BJ (cell line): ENCODE measurements around the gene OR8B4. TPM values are rescaled to one million over a fixed set of nuclear protein-coding genes. Genes with fewer than 3 reads are reported as not detected.

ENCODE experiments used
- CTCF ChIA-PET: fragments of 350-600 bp; formaldehyde crosslinking; extraction: SDS; loops from one replicate; lab custom pipeline; 2021; ENCODE audit warnings: antibody characterized with exemption, inconsistent platforms; lab: Yijun Ruan, JAX
- POLR2A ChIA-PET: fragments of 300-600 bp; sonication (Branson Sonifier 250); formaldehyde crosslinking; extraction: SDS; loops from one replicate; lab custom pipeline; 2021; ENCODE audit warnings: antibody characterized with exemption; lab: Charles Lee
- DNase-seq: peaks from one replicate; pipeline ENCODE4 v3.0.0-alpha.2; 2011; ENCODE audit warnings: low read depth
- H3K27me3 ChIP-seq: 2 replicates; pipeline ENCODE4 v1.6.0; 2011; ENCODE audit warnings: low read length; ENCODE audit not compliant: control insufficient read depth, insufficient read depth
- H3K36me3 ChIP-seq: 2 replicates; pipeline ENCODE4 v1.5.1; 2011; ENCODE audit warnings: low read length; ENCODE audit not compliant: control insufficient read depth, insufficient read depth
- H3K4me3 ChIP-seq: 2 replicates; pipeline ENCODE4 v1.5.1; 2011; ENCODE audit warnings: low read depth, mild to moderate bottlenecking, control low read depth, low read length
- polyA minus RNA-seq: library from RNA; depleted of rRNA, polyadenylated mRNA; stranded (reverse); fragments of >200 nt; gene quantifications from 2 replicates; pipeline ENCODE4 v1.2.3, GENCODE V29; 2011; rRNA and poly(A)+ RNA removed
- polyA plus RNA-seq: library from polyadenylated mRNA; depleted of rRNA; stranded (reverse); fragments of >200 nt; gene quantifications from 2 replicates; pipeline ENCODE4 v1.2.3, GENCODE V29; 2011; rRNA removed
- TF ChIP-seq, protein P1 (sequence below): IDR thresholded peaks from 2 replicates; pipeline ENCODE4 v1.5.1; 2011; ENCODE audit warnings: low read depth, mild to moderate bottlenecking, control low read depth, inconsistent platforms, low read length, moderate library complexity; ENCODE audit not compliant: insufficient read depth

The OR8B4 gene
- polyA plus RNA-seq (not detected in 2 replicates), polyA minus RNA-seq (not detected in 2 replicates)

- Histone ChIP-seq H3K27me3 (no peaks in the 10 kb centered on the region), H3K36me3 (no peaks in the 10 kb centered on the region), H3K4me3 (no peak within 1 kb of the TSS)
- ChIA-PET POLR2A (no interaction called here), CTCF (no interaction called here)
- TF ChIP-seq, protein P1, sequence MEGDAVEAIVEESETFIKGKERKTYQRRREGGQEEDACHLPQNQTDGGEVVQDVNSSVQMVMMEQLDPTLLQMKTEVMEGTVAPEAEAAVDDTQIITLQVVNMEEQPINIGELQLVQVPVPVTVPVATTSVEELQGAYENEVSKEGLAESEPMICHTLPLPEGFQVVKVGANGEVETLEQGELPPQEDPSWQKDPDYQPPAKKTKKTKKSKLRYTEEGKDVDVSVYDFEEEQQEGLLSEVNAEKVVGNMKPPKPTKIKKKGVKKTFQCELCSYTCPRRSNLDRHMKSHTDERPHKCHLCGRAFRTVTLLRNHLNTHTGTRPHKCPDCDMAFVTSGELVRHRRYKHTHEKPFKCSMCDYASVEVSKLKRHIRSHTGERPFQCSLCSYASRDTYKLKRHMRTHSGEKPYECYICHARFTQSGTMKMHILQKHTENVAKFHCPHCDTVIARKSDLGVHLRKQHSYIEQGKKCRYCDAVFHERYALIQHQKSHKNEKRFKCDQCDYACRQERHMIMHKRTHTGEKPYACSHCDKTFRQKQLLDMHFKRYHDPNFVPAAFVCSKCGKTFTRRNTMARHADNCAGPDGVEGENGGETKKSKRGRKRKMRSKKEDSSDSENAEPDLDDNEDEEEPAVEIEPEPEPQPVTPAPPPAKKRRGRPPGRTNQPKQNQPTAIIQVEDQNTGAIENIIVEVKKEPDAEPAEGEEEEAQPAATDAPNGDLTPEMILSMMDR, result no peak
- DNase-seq, result no peak
These were observed at the start of gene OR8B4 for GRCh38 chr11:124424384-124424921. OR8B4 (minus strand) TSS chr11:124424871; CDS start chr11:124424871, 0 bp downstream.

DNA sequence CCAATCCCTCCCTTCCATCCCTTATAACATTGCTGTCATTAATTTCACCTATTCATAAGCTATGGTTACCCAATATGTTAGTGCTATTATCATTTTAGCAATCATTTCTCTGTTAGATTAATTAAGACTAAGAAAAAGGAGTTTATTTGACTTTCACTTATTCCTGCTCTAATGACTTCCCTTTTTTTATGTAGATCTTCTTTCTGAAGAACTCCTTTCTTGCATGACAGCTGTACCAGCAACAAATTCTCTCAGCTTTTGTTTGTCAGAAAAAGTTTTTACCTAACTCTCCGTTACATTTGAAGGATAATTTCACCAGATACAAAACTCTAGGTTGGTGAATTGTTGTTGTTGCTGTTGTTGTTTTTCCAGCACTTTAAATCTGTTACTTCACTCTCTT lies 49.4 kb upstream of the OR8B4 start:
- TF ChIP-seq, protein P1, result no peak
- POLR2A ChIA-PET, result no interaction called here
- Histone ChIP-seq H3K27me3 (no peaks in the 10 kb centered on the region), H3K36me3 (no peaks in the 10 kb centered on the region), H3K4me3 (no peak overlapping the region)
- CTCF ChIA-PET, result no interaction called here
- DNase-seq, result no peak

DNA sequence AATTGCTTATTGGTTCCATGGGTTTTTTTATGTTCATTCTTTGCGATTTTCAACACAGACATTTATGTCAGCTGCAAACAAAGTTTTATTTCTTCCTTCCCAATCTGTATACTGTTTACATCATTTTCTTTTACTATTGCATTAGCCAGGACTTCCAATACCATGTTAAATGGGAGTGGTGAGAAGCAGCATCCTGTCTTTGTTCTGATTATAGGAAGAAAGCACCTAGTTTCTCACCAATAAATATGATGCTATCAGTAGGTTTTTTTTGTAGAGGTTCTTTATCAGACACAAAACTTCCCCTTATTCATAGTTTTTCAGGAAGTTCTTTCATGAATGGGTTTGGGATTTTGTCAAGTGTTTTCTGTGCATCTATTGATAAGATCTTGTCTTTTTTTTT lies 48.8 kb upstream of the OR8B4 start:
- ChIA-PET POLR2A (no interaction called here), CTCF (no interaction called here)

GRCh38 chr11:124470561-124471227 lies 46.0 kb upstream of the OR8B4 start:
- H3K27me3 ChIP-seq, result no peaks in the 10 kb centered on the region
- TF ChIP-seq, protein P1, result no peak
- no peak for DNase-seq
- H3K4me3 ChIP-seq, result no peak overlapping the region
- H3K36me3 ChIP-seq, result no peaks in the 10 kb centered on the region
- POLR2A ChIA-PET, result no interaction called here
- CTCF ChIA-PET, result no interaction called here

More for the DNA sequence above, 48.8 kb upstream of the OR8B4 start:
- no peaks in the 10 kb centered on the region for H3K36me3 ChIP-seq
- H3K4me3 ChIP-seq, result no peak overlapping the region
- no peak for DNase-seq
- H3K27me3 ChIP-seq, result no peaks in the 10 kb centered on the region
- TF ChIP-seq, protein P1, result no peak

DNA sequence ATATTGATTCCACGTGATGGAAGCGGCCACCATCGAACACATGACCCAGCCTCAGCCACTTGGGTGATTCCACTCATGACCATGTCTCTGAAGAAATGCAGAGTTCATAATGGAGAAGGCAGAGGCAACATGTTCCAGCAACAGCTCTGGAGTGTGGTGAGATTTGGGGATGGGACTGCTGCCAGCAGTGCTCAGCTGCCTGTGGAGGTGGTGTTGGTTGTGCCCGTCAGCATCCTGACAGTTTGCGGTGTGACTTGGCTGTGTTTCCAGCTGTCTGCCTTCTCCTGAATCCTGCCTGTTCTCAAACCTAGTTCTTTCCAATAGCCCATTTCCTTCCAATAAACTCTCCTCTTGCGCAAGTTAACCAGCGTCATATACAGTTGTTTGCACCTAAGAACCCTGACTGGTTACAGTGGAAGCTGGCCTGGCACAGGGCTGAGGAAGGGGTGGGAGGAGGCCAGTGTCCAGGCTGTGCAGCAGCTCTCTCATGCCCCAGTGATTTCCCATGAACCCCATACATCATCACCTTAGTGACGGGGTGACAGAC lies 42.8 kb upstream of the OR8B4 start:
- Histone ChIP-seq H3K4me3 (no peak overlapping the region), H3K27me3 (no peaks in the 10 kb centered on the region), H3K36me3 (no peaks in the 10 kb centered on the region)
- DNase-seq, result no peak
- TF ChIP-seq, protein P1, result no peak
- CTCF ChIA-PET, result no interaction called here
- POLR2A ChIA-PET, result no interaction called here
